ENCODE results near the gene SMKR1.
"Not testable (repeated sequence)": the region's sequence is repeated elsewhere in the genome, so short reads cannot be mapped to it uniquely, and the experiment has no call there.

Gene SMKR1

GRCh38 chr7:129480674-129481363, 21.5 kb upstream of the SMKR1 start:
- ChIA-PET CTCF (no interaction called here), POLR2A (ENCODE audit: low non-redundant PET) (interaction anchor here (0.5 kb wide), 1 partner anchor 26 kb away, joined by 5 read pairs; no protein-coding TSS in a partner anchor)
- no peak for DNase-seq (ENCODE audit: low spot score)
- no peak overlapping the region for H3K27ac ChIP-seq
- no peak for TF ChIP-seq CTCF (conservative IDR thresholded peaks at IDR 0.05; ENCODE audit: low read depth)

- POLR2A ChIA-PET (ENCODE audit: low non-redundant PET), result interaction anchor here (0.5 kb wide), 1 partner anchor 26 kb away, joined by 5 read pairs; no protein-coding TSS in a partner anchor
- CTCF ChIA-PET; DNase-seq (ENCODE audit: low spot score); H3K27ac ChIP-seq: not testable (repeated sequence)
Measured at GRCh38 chr7:129481376-129481775, 21.0 kb upstream of the SMKR1 start.

GRCh38 chr7:129482781-129483180, 19.6 kb upstream of the SMKR1 start:
- ChIA-PET CTCF (interaction anchor here (0.6 kb wide), 1 partner anchor 46 kb away, joined by 4 read pairs; no protein-coding TSS in a partner anchor), POLR2A (ENCODE audit: low non-redundant PET) (no interaction called here)
- TF ChIP-seq CTCF (conservative IDR thresholded peaks at IDR 0.05; ENCODE audit: low read depth), result no peak
- DNase-seq (ENCODE audit: low spot score), result no peak
- no peak overlapping the region for H3K27ac ChIP-seq

GRCh38 chr7:129489491-129489890, 12.8 kb upstream of the SMKR1 start:
- no peak for DNase-seq (ENCODE audit: low spot score)
- ChIA-PET CTCF (interaction anchor here (0.5 kb wide), 1 partner anchor 623 kb away, joined by 3 read pairs; no protein-coding TSS in a partner anchor), POLR2A (ENCODE audit: low non-redundant PET) (no interaction called here)
- H3K27ac ChIP-seq, result no peak overlapping the region
- TF ChIP-seq CTCF (conservative IDR thresholded peaks at IDR 0.05; ENCODE audit: low read depth), result no peak

- no peak overlapping the region for H3K27ac ChIP-seq
- ChIA-PET CTCF (no interaction called here), POLR2A (ENCODE audit: low non-redundant PET) (no interaction called here)
- no peak for TF ChIP-seq CTCF (conservative IDR thresholded peaks at IDR 0.05; ENCODE audit: low read depth)
- DNase-seq (ENCODE audit: low spot score), result no peak
Measured at GRCh38 chr7:129492391-129492790, 9.9 kb upstream of the SMKR1 start.

GRCh38 chr7:129493555-129493954, 8.8 kb upstream of the SMKR1 start:
- CTCF ChIA-PET, result no interaction called here
- TF ChIP-seq CTCF (conservative IDR thresholded peaks at IDR 0.05; ENCODE audit: low read depth), result no peak
- POLR2A ChIA-PET (ENCODE audit: low non-redundant PET), result no interaction called here
- H3K27ac ChIP-seq, result no peak overlapping the region
- DNase-seq (ENCODE audit: low spot score), result no peak

- no peak overlapping the region for H3K27ac ChIP-seq
- no peak for TF ChIP-seq CTCF (conservative IDR thresholded peaks at IDR 0.05; ENCODE audit: low read depth)
- ChIA-PET CTCF (no interaction called here), POLR2A (ENCODE audit: low non-redundant PET) (no interaction called here)
- DNase-seq (ENCODE audit: low spot score), result no peak
Measured at GRCh38 chr7:129494041-129494440, 8.3 kb upstream of the SMKR1 start.
